H1 (cell line): Measurements from ENCODE around the gene RAD52. TPM values are rescaled to one million over a fixed set of nuclear protein-coding genes. Genes with fewer than 3 reads are reported as not detected.

Experiments
- CTCF ChIA-PET: fragments of 300-600 bp; sonication (Branson Sonifier 250); formaldehyde crosslinking; loops from one replicate; lab custom pipeline; 2021; ENCODE audit not compliant: partially characterized antibody; lab: Charles Lee
- POLR2A ChIA-PET: fragments of 300-600 bp; sonication (Branson Sonifier 250); formaldehyde crosslinking; loops from one replicate; lab custom pipeline; 2021; ENCODE audit warnings: inconsistent platforms; ENCODE audit not compliant: partially characterized antibody; lab: Charles Lee
- DNase-seq, 2 experiments: peaks; one replicate each; pipeline versions ENCODE4 v3.0.0 to v3.0.0-alpha.2; 2010 to 2022; ENCODE audit warnings: low spot score in 2 of 2, low read depth in 1 of 2, mixed read lengths in 1 of 2
- FAIRE-seq: peaks from 2 replicates; lab custom pipeline; 2011; peaks lifted over from hg19 to GRCh38; lab: Jason Lieb, UNC
- H2AFZ ChIP-seq: 2 replicates; pipeline ENCODE4 v1.8.1; 2012; ENCODE audit warnings: low read length, inconsistent platforms
- H2AK5ac ChIP-seq: 2 replicates; pipeline ENCODE4 v1.6.1; 2013; ENCODE audit warnings: low read depth, low read length
- H2BK120ac ChIP-seq: replicated peaks from 2 replicates; pipeline ENCODE3; 2013; ENCODE audit warnings: low read depth, low read length, inconsistent platforms
- H2BK12ac ChIP-seq: 2 replicates; pipeline ENCODE4 v1.6.1; 2013; ENCODE audit warnings: low read depth, low read length
- H2BK15ac ChIP-seq: 2 replicates; pipeline ENCODE4 v1.6.1; 2013; ENCODE audit warnings: low read length
- H2BK20ac ChIP-seq: 2 replicates; pipeline ENCODE4 v1.6.1; 2013; ENCODE audit warnings: low read length
- H2BK5ac ChIP-seq: 2 replicates; pipeline ENCODE4 v1.6.1; 2013; ENCODE audit warnings: low read depth, low read length
- H3K14ac ChIP-seq: 2 replicates; pipeline ENCODE4 v1.6.1; 2013; ENCODE audit warnings: inconsistent platforms; ENCODE audit not compliant: insufficient read length
- H3K18ac ChIP-seq: 2 replicates; pipeline ENCODE4 v1.6.1; 2013; ENCODE audit warnings: low read length; ENCODE audit errors: extremely low read depth
- H3K23ac ChIP-seq: 2 replicates; pipeline ENCODE4 v1.6.1; 2013; ENCODE audit warnings: inconsistent platforms; ENCODE audit not compliant: insufficient read length
- H3K23me2 ChIP-seq: 2 replicates; pipeline ENCODE4 v1.6.1; 2013; ENCODE audit warnings: low read depth, low read length
- H3K27ac ChIP-seq: 2 replicates; pipeline ENCODE4 v1.6.1; 2011; ENCODE audit warnings: low read depth, low read length, inconsistent platforms
- H3K27me3 ChIP-seq, 4 experiments: replicated peaks in 1 of 4; 1 replicate in 1 of 4; 2 replicates in 3 of 4; pipeline versions ENCODE4 v1.6.1 to v1.8.1; 2011 to 2013; ENCODE audit warnings: low read length in 3 of 4, mild to moderate bottlenecking in 3 of 4, inconsistent platforms in 2 of 4, mixed read lengths in 2 of 4, moderate library complexity in 1 of 4; ENCODE audit not compliant: control insufficient read depth in 3 of 4, insufficient read depth in 3 of 4; ENCODE audit errors: extremely low read depth in 1 of 4
- H3K36me3 ChIP-seq, 4 experiments: 2 replicates each; pipeline versions ENCODE4 v1.6.1 to v1.8.1; 2011 to 2013; ENCODE audit warnings: mild to moderate bottlenecking in 4 of 4, low read length in 3 of 4, moderate library complexity in 2 of 4, control low read depth in 1 of 4, inconsistent platforms in 1 of 4; ENCODE audit not compliant: insufficient read depth in 4 of 4, control insufficient read depth in 2 of 4
- H3K4ac ChIP-seq: replicated peaks from 2 replicates; pipeline ENCODE3; 2013; ENCODE audit warnings: low read length, low read depth, mixed read lengths, inconsistent platforms; ENCODE audit not compliant: insufficient read length
- H3K4me1 ChIP-seq, 4 experiments: replicated peaks in 1 of 4; 1 replicate in 1 of 4; 2 replicates in 3 of 4; pipeline versions ENCODE4 v1.6.1 to v1.8.1; 2011 to 2013; ENCODE audit warnings: low read length in 3 of 4, inconsistent platforms in 2 of 4, mixed read lengths in 1 of 4; ENCODE audit not compliant: insufficient read depth in 4 of 4, control insufficient read depth in 3 of 4
- H3K4me2 ChIP-seq, 2 experiments: 2 replicates each; pipeline versions ENCODE4 v1.6.1 to v1.8.1; 2011 to 2013; ENCODE audit warnings: low read depth in 2 of 2, low read length in 2 of 2, control low read depth in 1 of 2, inconsistent platforms in 1 of 2, mild to moderate bottlenecking in 1 of 2; ENCODE audit not compliant: insufficient read depth in 1 of 2
- H3K4me3 ChIP-seq, 4 experiments: fragments of 200-600, 300-600 bp in 1 of 4; sonication (generic), shearing (Covaris generic), sonication (Bioruptor Twin) in 1 of 4; 2 replicates each; pipeline versions ENCODE4 v1.5.1 to v1.8.1; 2011 to 2016; ENCODE audit warnings: low read length in 4 of 4, low read depth in 3 of 4, control low read depth in 2 of 4, inconsistent platforms in 2 of 4, mild to moderate bottlenecking in 2 of 4, mixed read lengths in 1 of 4, moderate library complexity in 1 of 4; ENCODE audit not compliant: insufficient read depth in 2 of 4; ENCODE audit errors: extremely low read depth in 1 of 4
- H3K56ac ChIP-seq: replicated peaks from 2 replicates; pipeline ENCODE3; 2013; ENCODE audit warnings: low read depth, mild to moderate bottlenecking, mixed read lengths, low read length, inconsistent platforms; ENCODE audit not compliant: insufficient read length
- H3K79me1 ChIP-seq: 2 replicates; pipeline ENCODE4 v1.6.1; 2013; ENCODE audit warnings: low read depth, low read length, control low read depth
- H3K79me2 ChIP-seq, 2 experiments: 2 replicates each; pipeline versions ENCODE4 v1.6.1 to v1.8.1; 2012 to 2013; ENCODE audit warnings: low read length in 2 of 2, mild to moderate bottlenecking in 2 of 2, inconsistent platforms in 1 of 2; ENCODE audit not compliant: insufficient read depth in 2 of 2, control insufficient read depth in 1 of 2
- H3K9ac ChIP-seq, 4 experiments: replicated peaks in 1 of 4; 1 replicate in 1 of 4; 2 replicates in 3 of 4; pipeline versions ENCODE4 v1.6.1 to v1.8.1; 2011 to 2013; ENCODE audit warnings: low read depth in 3 of 4, low read length in 3 of 4, control low read depth in 2 of 4, mild to moderate bottlenecking in 2 of 4, moderate library complexity in 2 of 4, inconsistent platforms in 1 of 4; ENCODE audit errors: extremely low read depth in 1 of 4
- H3K9me3 ChIP-seq, 2 experiments: 2 replicates each; pipeline versions ENCODE4 v1.6.1 to v1.8.1; 2012 to 2013; ENCODE audit warnings: mild to moderate bottlenecking in 2 of 2, moderate library complexity in 2 of 2, control low read depth in 1 of 2, inconsistent platforms in 1 of 2, low read depth in 1 of 2, low read length in 1 of 2, mixed read lengths in 1 of 2; ENCODE audit not compliant: insufficient read depth in 2 of 2
- H4K20me1 ChIP-seq, 2 experiments: replicated peaks in 1 of 2; 2 replicates each; pipeline versions ENCODE3 to v1.8.1; 2011 to 2013; ENCODE audit warnings: inconsistent platforms in 2 of 2, low read length in 2 of 2, mild to moderate bottlenecking in 1 of 2; ENCODE audit not compliant: insufficient read depth in 2 of 2, control insufficient read depth in 1 of 2
- H4K5ac ChIP-seq: 2 replicates; pipeline ENCODE4 v1.6.1; 2013; ENCODE audit warnings: low read length, low read depth, mixed read lengths, inconsistent platforms; ENCODE audit not compliant: insufficient read length
- H4K8ac ChIP-seq: 2 replicates; pipeline ENCODE4 v1.8.0; 2013; ENCODE audit warnings: mild to moderate bottlenecking, moderate library complexity, low read length, inconsistent platforms; ENCODE audit not compliant: insufficient read depth; ENCODE audit errors: extremely low read depth
- H4K91ac ChIP-seq: replicated peaks from 2 replicates; pipeline ENCODE3; 2013; ENCODE audit warnings: low read length, mixed read lengths, inconsistent platforms; ENCODE audit not compliant: insufficient read length
- ASH2L ChIP-seq: fragments of 200-600, 300-600 bp; sonication (generic); IDR thresholded peaks from one replicate; pipeline ENCODE4 v1.7.1; 2017; ENCODE audit warnings: low read length
- CHD2 ChIP-seq: IDR thresholded peaks from 2 replicates; pipeline ENCODE4 v1.6.1; 2012; ENCODE audit warnings: low read length, improper control_type of control experiment
- RBBP5 ChIP-seq: IDR thresholded peaks from 2 replicates; pipeline ENCODE4 v1.7.1; 2012; ENCODE audit warnings: low read depth, mild to moderate bottlenecking, inconsistent platforms, low read length, moderate library complexity, borderline replicate concordance
- SIX5 ChIP-seq: IDR thresholded peaks from 2 replicates; pipeline ENCODE4 v1.6.1; 2011; ENCODE audit warnings: mild to moderate bottlenecking, low read depth, low read length
- SRF ChIP-seq: IDR thresholded peaks from 2 replicates; pipeline ENCODE4 v1.6.1; 2011; ENCODE audit warnings: mild to moderate bottlenecking, low read depth, low read length, moderate library complexity
- TAF1 ChIP-seq: IDR thresholded peaks from 2 replicates; pipeline ENCODE4 v1.6.1; 2011; ENCODE audit warnings: mild to moderate bottlenecking, low read depth, low read length
- TCF12 ChIP-seq: IDR thresholded peaks from 2 replicates; pipeline ENCODE4 v1.6.1; 2011; ENCODE audit warnings: low read depth, mild to moderate bottlenecking, low read length
- ZNF274 ChIP-seq: IDR thresholded peaks from 2 replicates; pipeline ENCODE4 v1.7.0; 2012; ENCODE audit warnings: low read length, borderline replicate concordance; ENCODE audit errors: extremely low read depth
- WGBS, 2 experiments: shearing (Covaris generic) in 1 of 2; methylation state at CpG; one replicate each; pipeline versions ENCODE4 v1.1.6 to v1.1.7; 2013 to 2015; ENCODE audit warnings: low lambda C conversion rate in 2 of 2, mixed read lengths in 2 of 2, inconsistent platforms in 1 of 2, low coverage in 1 of 2, missing lambda C conversion rate in 1 of 2; ENCODE audit not compliant: insufficient replicate concordance in 2 of 2, insufficient coverage in 1 of 2, insufficient read length in 1 of 2; ENCODE audit errors: extremely low coverage in 1 of 2, missing lambda C conversion rate in 1 of 2; 5-methylcytosine and 5-hydroxymethylcytosine counted together
- long read RNA-seq, 2 experiments: library from RNA in 1 of 2; library from capped mRNA in 1 of 2; stranded (forward); transcript quantifications; one replicate each; pipeline ENCODE4 v2.0.0, GENCODE V29; 2021; ENCODE audit warnings: inconsistent platforms in 1 of 2
- polyA minus RNA-seq, 3 experiments: library from RNA; depleted of rRNA, polyadenylated mRNA; stranded (reverse); fragments of >200 nt; gene quantifications; 1 replicate in 2 of 3; 2 replicates in 1 of 3; pipeline ENCODE4 v1.2.3, GENCODE V29; 2011
- polyA plus RNA-seq, 7 experiments: library from polyadenylated mRNA; depleted of rRNA in 3 of 7; stranded (reverse) in 5 of 7; unstranded in 2 of 7; fragments of >200 nt in 5 of 7; fragments of 200-250 nt in 2 of 7; gene quantifications; 1 replicate in 5 of 7; 2 replicates in 1 of 7; 4 replicates in 1 of 7; pipeline versions ENCODE4 v1.2.1 to v1.2.3, GENCODE V29; 2011 to 2013; ENCODE audit warnings: missing spikeins in 2 of 7, mixed read lengths in 2 of 7
- total RNA-seq: library from RNA; stranded (reverse); fragmentation: NEBNext Ultra II Directional; extraction: Animal tissue kit (Norgen Biotek cat#: 25700); gene quantifications from 2 replicates; pipeline ENCODE4 v1.2.1, GENCODE V29; 2021
- TF ChIP-seq, protein P1 (sequence below): IDR thresholded peaks from 2 replicates; pipeline ENCODE4 v1.6.1; 2012; ENCODE audit warnings: inconsistent platforms

The RAD52 gene
- total RNA-seq: 14.3 and 18.1 TPM in 2 replicates
- 10.6 and 12.5 TPM in 2 replicates for polyA plus RNA-seq (2011; rRNA removed)
- 15.3 TPM for polyA plus RNA-seq (2011; cell fraction: cytosol; rRNA removed)
- 38.5 TPM for polyA plus RNA-seq (2011; cell fraction: nucleus; rRNA removed)
- 16.4 to 21.2 TPM (median 18.4 TPM) in 4 replicates for polyA plus RNA-seq (2012, experiment 1 of 2)
- 1.8 TPM for polyA plus RNA-seq (2012, experiment 2 of 2)
- 13.9 TPM for polyA plus RNA-seq (2013, experiment 1 of 2)
- polyA plus RNA-seq (2013, experiment 2 of 2): 11.4 TPM
- polyA minus RNA-seq (2011; rRNA and poly(A)+ RNA removed): 27.1 and 38.3 TPM in 2 replicates
- 17.1 TPM for polyA minus RNA-seq (2011; cell fraction: cytosol; rRNA and poly(A)+ RNA removed)
- polyA minus RNA-seq (2011; cell fraction: nucleus; rRNA and poly(A)+ RNA removed): 28.5 TPM
- long read RNA-seq, experiment 1, partial matches to known transcripts: 1 of 3 reads
- long read RNA-seq, experiment 1, other reads (novel, unspliced or antisense): 2 of 3 reads
- long read RNA-seq, experiment 2: 0 reads

DNA sequence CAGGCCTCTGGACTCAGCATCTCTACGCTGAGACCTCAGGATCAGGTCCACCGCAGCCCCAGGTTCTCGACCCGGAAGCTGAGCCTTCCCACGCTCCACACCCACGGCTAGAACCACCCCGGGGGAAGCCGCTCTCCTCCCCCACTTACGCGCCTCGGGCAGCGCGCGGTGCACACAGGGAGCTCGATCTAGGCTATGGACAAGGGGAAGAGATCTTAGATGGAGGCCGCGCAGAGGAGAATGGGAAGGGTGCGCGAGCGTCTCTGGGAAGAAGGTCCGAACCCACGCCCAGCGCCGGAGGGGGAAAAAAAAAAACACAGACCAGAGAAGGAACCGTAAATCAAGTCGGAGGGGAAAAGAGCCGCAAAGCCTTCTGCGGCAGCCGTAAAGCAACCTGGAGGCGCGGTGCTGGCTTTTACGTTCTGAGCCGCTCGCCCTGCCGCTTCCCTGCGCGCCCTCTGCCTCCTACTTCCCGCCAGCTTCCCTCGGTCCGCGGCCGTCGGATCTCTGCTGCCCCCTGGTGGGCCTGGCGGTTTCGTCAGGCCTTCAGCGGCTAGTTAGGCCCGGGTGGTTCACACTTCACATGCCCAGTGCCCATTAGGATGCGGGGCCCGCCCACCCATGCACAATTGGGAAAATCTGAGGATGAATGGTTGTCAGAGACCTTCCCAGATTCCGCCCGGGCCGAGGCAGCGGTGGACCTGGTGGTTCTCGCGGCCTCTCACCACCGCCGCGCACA is at the start of gene RAD52:
TSS of gene RAD52 (minus strand) at position 242 of the 739 bp plus-strand sequence. CDS start 16,636 bp downstream, outside the sequence.
- H4K20me1 ChIP-seq: no peaks in the 10 kb centered on the region
- H2AK5ac ChIP-seq: no peak within 1 kb of the TSS
- peak within 1 kb of the TSS; percentile 71 to 75 for H3K4me2 ChIP-seq
- FAIRE-seq (no peak), DNase-seq (peak; percentile 98 to 100)
- no peak within 1 kb of the TSS for H2BK20ac ChIP-seq
- H4K8ac ChIP-seq: peak within 1 kb of the TSS; percentile 96
- H3K36me3 ChIP-seq: no peaks in the 10 kb centered on the region
- H2BK15ac ChIP-seq: no peak within 1 kb of the TSS
- no peak within 1 kb of the TSS for H3K23ac ChIP-seq
- H3K27me3 ChIP-seq: no peaks in the 10 kb centered on the region
- no peaks in the 10 kb centered on the region; the same call in 1 of the 2 replicates for H3K23me2 ChIP-seq
- peak within 1 kb of the TSS; percentile 82 for H3K56ac ChIP-seq
- peaks cover 4% of the 10 kb centered on the region; the same call in 1 of the 2 replicates for H3K79me1 ChIP-seq
- H3K18ac ChIP-seq: peak within 1 kb of the TSS; percentile 91; the same call in 1 of the 2 replicates
- peaks cover 0 to 28% of the 10 kb centered on the region in 2 experiments; a peak in 2 of 4 replicates for H3K79me2 ChIP-seq
- H4K91ac ChIP-seq: peak within 1 kb of the TSS; percentile 88
- H3K4me1 ChIP-seq: no peaks in the 10 kb centered on the region
- H3K9ac ChIP-seq: peak within 1 kb of the TSS; percentile 63 to 89 (median 76)
- H3K4ac ChIP-seq: peak within 1 kb of the TSS; percentile 92
- H2BK12ac ChIP-seq: peak within 1 kb of the TSS; percentile 68
- ChIA-PET POLR2A (interaction anchor here (0.6 to 2.2 kb wide), 22 partner anchors 8 to 484 kb away, joined by 3 to 9 read pairs (median 3); no protein-coding TSS in a partner anchor), CTCF (interaction anchor here (0.6 to 1.6 kb wide), 13 partner anchors 9 to 734 kb away, joined by 3 to 9 read pairs (median 3); no protein-coding TSS in a partner anchor)
- H3K27ac ChIP-seq: peak within 1 kb of the TSS; percentile 94
- H3K9me3 ChIP-seq: no peaks in the 10 kb centered on the region
- peak within 1 kb of the TSS; percentile 82 for H2BK120ac ChIP-seq
- peak within 1 kb of the TSS; percentile 89 for H4K5ac ChIP-seq
- peak within 1 kb of the TSS; percentile 67; the same call in 1 of the 2 replicates for H2AFZ ChIP-seq
- WGBS, 2 experiments: 1% methylated on average over 44 of the region's 58 CpGs; no CpG with 5 or more reads in 1 of the 2 experiments
- H3K4me3 ChIP-seq: peak within 1 kb of the TSS; percentile 84 to 94 (median 86)
- H3K14ac ChIP-seq: no peak within 1 kb of the TSS
- H2BK5ac ChIP-seq: peak within 1 kb of the TSS; percentile 92
- TF ChIP-seq ASH2L: peak; percentile 63
- no peak for TF ChIP-seq CHD2
- TF ChIP-seq SIX5: no peak; the same call in 1 of the 2 replicates
- peak; percentile 58 for TF ChIP-seq TAF1
- no peak for TF ChIP-seq TCF12
- no peak for TF ChIP-seq SRF
- peak; percentile 35; the same call in 1 of the 2 replicates for TF ChIP-seq RBBP5
- TF ChIP-seq, protein P1, sequence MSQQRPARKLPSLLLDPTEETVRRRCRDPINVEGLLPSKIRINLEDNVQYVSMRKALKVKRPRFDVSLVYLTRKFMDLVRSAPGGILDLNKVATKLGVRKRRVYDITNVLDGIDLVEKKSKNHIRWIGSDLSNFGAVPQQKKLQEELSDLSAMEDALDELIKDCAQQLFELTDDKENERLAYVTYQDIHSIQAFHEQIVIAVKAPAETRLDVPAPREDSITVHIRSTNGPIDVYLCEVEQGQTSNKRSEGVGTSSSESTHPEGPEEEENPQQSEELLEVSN: peak; percentile 37
- TF ChIP-seq ZNF274: no peak
